K562 (cell line): Measurements from ENCODE around the gene SYNJ2.

Source experiments
- CBX1 ChIP-seq: sonication (generic); IDR thresholded peaks from 2 replicates; pipeline ENCODE4 v1.6.1; 2016; ENCODE audit warnings: antibody characterized with exemption, low read depth, mild to moderate bottlenecking
- PHF21A ChIP-seq: fragments of 450-650 bp; IDR thresholded peaks from 2 replicates; pipeline ENCODE4 v1.6.1; 2017; ENCODE audit warnings: low read depth, borderline replicate concordance
- POLR2A ChIP-seq: fragments of 450-650 bp; conservative IDR thresholded peaks from 2 replicates; pipeline ENCODE4 v1.6.1; 2016
- POLR2AphosphoS5 ChIP-seq: IDR thresholded peaks from 2 replicates; pipeline ENCODE4 v1.6.1; 2011; ENCODE audit warnings: mild to moderate bottlenecking, low read depth, low read length, moderate library complexity; ENCODE audit not compliant: control insufficient read depth, insufficient read depth
- SMARCE1 ChIP-seq: fragments of 450-650 bp; IDR thresholded peaks from 2 replicates; pipeline ENCODE4 v1.7.1; 2016; ENCODE audit warnings: mild to moderate bottlenecking
- ZKSCAN3 ChIP-seq: fragments of 250-450 bp; sonication (Bioruptor Pico); IDR thresholded peaks from 2 replicates; pipeline ENCODE4 v1.4.0; 2020
- TF ChIP-seq, protein P1 (sequence below), 3 experiments: IDR thresholded peaks in 2 of 3; conservative IDR thresholded peaks in 1 of 3; 2 replicates each; pipeline ENCODE4 v1.5.1; 2011 to 2012; ENCODE audit warnings: low read length in 3 of 3, mild to moderate bottlenecking in 3 of 3, control low read depth in 2 of 3, improper control_type of control experiment in 1 of 3, inconsistent platforms in 1 of 3, low read depth in 1 of 3, mixed read lengths in 1 of 3, moderate library complexity in 1 of 3; ENCODE audit not compliant: insufficient read depth in 2 of 3

DNA sequence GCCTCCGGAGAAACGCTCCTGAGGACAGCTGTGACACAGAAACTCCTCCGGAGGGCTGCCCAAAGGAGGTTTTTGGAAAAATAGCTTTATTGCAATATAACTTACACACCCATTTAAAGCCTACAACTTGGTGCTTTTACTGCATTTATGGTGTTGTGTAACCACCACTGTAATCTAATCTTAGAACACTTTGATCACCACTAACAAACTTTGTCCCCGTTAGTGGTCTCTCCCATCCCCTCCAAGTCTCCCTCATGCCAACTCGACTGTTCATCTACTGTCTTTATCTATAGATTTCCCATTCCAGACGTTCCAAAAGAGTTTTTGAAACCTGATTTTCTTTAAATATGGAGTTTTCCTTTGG is 62.8 kb downstream of the SYNJ2 start:
- TF ChIP-seq, protein P1, sequence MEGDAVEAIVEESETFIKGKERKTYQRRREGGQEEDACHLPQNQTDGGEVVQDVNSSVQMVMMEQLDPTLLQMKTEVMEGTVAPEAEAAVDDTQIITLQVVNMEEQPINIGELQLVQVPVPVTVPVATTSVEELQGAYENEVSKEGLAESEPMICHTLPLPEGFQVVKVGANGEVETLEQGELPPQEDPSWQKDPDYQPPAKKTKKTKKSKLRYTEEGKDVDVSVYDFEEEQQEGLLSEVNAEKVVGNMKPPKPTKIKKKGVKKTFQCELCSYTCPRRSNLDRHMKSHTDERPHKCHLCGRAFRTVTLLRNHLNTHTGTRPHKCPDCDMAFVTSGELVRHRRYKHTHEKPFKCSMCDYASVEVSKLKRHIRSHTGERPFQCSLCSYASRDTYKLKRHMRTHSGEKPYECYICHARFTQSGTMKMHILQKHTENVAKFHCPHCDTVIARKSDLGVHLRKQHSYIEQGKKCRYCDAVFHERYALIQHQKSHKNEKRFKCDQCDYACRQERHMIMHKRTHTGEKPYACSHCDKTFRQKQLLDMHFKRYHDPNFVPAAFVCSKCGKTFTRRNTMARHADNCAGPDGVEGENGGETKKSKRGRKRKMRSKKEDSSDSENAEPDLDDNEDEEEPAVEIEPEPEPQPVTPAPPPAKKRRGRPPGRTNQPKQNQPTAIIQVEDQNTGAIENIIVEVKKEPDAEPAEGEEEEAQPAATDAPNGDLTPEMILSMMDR (IDR thresholded peaks at IDR 0.05 in 2 of 3, conservative IDR thresholded peaks at IDR 0.05 in 1 of 3; ENCODE audit: insufficient read depth in 2 of 3, low read depth in 1 of 3, low read length in 3 of 3), result no peak
- TF ChIP-seq PHF21A, result no peak
- no peak for TF ChIP-seq POLR2A
- TF ChIP-seq SMARCE1, result no peak
- no peak for TF ChIP-seq ZKSCAN3
- no peak for TF ChIP-seq POLR2AphosphoS5
- no peak for TF ChIP-seq CBX1
